Neural progenitor cell (in vitro differentiated cells): Measurements from ENCODE around the gene MED13L. TPM values are rescaled to one million over a fixed set of nuclear protein-coding genes. Genes with fewer than 3 reads are reported as not detected.

Experiments used
- DNase-seq: peaks from one replicate; pipeline ENCODE4 v3.0.0-alpha.2; 2016; ENCODE audit warnings: low spot score
- H2AFZ ChIP-seq: fragments of 200-600 bp; sonication (generic); replicated peaks from 2 replicates; pipeline ENCODE4 v1.6.1; 2016; ENCODE audit warnings: antibody characterized with exemption
- H3F3A ChIP-seq: fragments of 200-600 bp; sonication (generic); 2 replicates; pipeline ENCODE4 v1.6.1; 2016; ENCODE audit warnings: antibody characterized with exemption, low read depth
- H3K27ac ChIP-seq: fragments of 200-600 bp; sonication (generic); 2 replicates; pipeline ENCODE4 v1.5.1; 2016; ENCODE audit warnings: mild to moderate bottlenecking
- H3K27me3 ChIP-seq: fragments of 200-600 bp; sonication (generic); 2 replicates; pipeline ENCODE4 v1.6.1; 2016; ENCODE audit warnings: mild to moderate bottlenecking, moderate library complexity
- H3K36me3 ChIP-seq: fragments of 200-600 bp; sonication (generic); 2 replicates; pipeline ENCODE4 v1.5.1; 2016
- H3K4me1 ChIP-seq: fragments of 200-600 bp; sonication (generic); 2 replicates; pipeline ENCODE4 v1.6.1; 2016; ENCODE audit warnings: mixed run types
- H3K4me2 ChIP-seq: fragments of 200-600 bp; sonication (generic); 2 replicates; pipeline ENCODE4 v1.6.1; 2016
- H3K4me3 ChIP-seq: fragments of 200-600 bp; sonication (generic); 2 replicates; pipeline ENCODE4 v1.5.1; 2016
- H3K79me2 ChIP-seq: fragments of 200-600 bp; sonication (generic); 2 replicates; pipeline ENCODE4 v1.6.1; 2016; ENCODE audit warnings: low read depth
- H3K9ac ChIP-seq: fragments of 200-600 bp; sonication (generic); 2 replicates; pipeline ENCODE4 v1.6.1; 2016
- H3K9me3 ChIP-seq: fragments of 200-600 bp; sonication (generic); 2 replicates; pipeline ENCODE4 v1.5.1; 2016; ENCODE audit warnings: low read depth
- H4K20me1 ChIP-seq: fragments of 200-600 bp; sonication (generic); 2 replicates; pipeline ENCODE4 v1.6.1; 2016; ENCODE audit warnings: low read depth
- H3K27ac Mint-ChIP-seq: 3 replicates; pipeline ENCODE4 v1.8.0; 2021; ENCODE audit warnings: mixed read lengths
- H3K27me3 Mint-ChIP-seq: 2 replicates; pipeline ENCODE4 v1.8.0; 2022; ENCODE audit warnings: low read depth, mild to moderate bottlenecking, inconsistent platforms, moderate library complexity, mixed read lengths; ENCODE audit not compliant: insufficient read depth
- H3K36me3 Mint-ChIP-seq: 3 replicates; pipeline ENCODE4 v1.8.0; 2021; ENCODE audit warnings: mixed read lengths
- H3K4me1 Mint-ChIP-seq: 3 replicates; pipeline ENCODE4 v1.8.0; 2021; ENCODE audit warnings: mixed read lengths
- H3K4me3 Mint-ChIP-seq: 3 replicates; pipeline ENCODE4 v1.8.0; 2021; ENCODE audit warnings: mild to moderate bottlenecking, moderate library complexity, mixed read lengths
- H3K9me3 Mint-ChIP-seq: 3 replicates; pipeline ENCODE4 v1.8.0; 2020; ENCODE audit warnings: mixed read lengths
- EZH2 ChIP-seq: fragments of 200-600 bp; sonication (generic); IDR thresholded peaks from 2 replicates; pipeline ENCODE4 v1.6.1; 2017; ENCODE audit warnings: antibody characterized with exemption, mild to moderate bottlenecking, moderate library complexity
- EZH2phosphoT487 ChIP-seq: fragments of 200-600 bp; sonication (generic); IDR thresholded peaks from 2 replicates; pipeline ENCODE4 v1.6.1; 2017; ENCODE audit warnings: antibody characterized with exemption
- total RNA-seq: library from RNA; depleted of rRNA; stranded (reverse); fragments of >200 nt; gene quantifications from 2 replicates; pipeline ENCODE4 v1.2.3, GENCODE V29; 2015; ENCODE audit warnings: low replicate concordance
- TF ChIP-seq, protein P1 (sequence below): fragments of 200-600 bp; sonication (generic); IDR thresholded peaks from 2 replicates; pipeline ENCODE4 v1.5.1; 2017; ENCODE audit warnings: antibody characterized with exemption, mild to moderate bottlenecking

Gene MED13L
- total RNA-seq, 1 donor from 2014 or later = 149 TPM

DNA sequence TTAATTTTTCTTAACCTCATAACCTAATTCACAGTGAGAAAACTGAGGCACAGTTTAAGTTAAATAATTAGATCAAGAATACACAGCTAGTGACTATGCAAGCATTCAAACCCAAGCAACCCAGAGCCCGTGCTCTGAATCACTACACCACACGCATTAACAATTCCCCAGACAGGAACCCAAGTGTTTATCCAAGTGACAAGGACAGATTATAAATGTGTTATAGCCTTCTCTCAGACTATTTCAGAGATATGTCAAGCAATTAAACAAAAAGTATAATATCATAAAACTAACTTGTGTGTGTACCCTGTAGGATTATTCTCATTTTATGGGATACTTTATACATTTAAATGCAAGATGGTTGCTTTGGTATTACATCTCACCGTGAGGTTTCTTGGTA, 43.8 kb downstream of the MED13L start:
- H3K9me3 Mint-ChIP-seq = no peaks in the 10 kb centered on the region
- peaks cover 19% of the 10 kb centered on the region for H3K4me1 Mint-ChIP-seq

DNA sequence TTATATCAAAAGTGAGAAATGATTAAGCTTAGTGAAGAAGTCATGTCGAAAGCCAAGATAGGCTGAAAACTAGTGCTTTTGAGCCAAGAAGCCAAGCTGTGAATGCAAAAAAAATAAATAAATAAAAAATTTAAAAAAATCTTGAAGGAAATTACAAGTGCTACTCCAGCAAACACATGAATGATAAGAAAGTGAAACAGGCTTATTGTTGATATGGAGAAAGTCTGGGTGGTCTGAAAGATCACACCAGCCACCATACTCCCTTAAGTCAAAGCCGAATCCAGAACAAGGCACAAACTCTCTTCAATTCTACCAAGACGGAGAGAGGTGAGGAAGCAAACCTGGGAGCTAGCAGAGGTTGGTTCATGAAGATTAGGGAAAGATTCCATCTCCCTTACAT, 49.7 kb downstream of the MED13L start:
- no peak overlapping the region for H3K27ac Mint-ChIP-seq
- Histone ChIP-seq H2AFZ (no peak overlapping the region), H3K9ac (no peak overlapping the region), H3F3A (peaks cover 3% of the 10 kb centered on the region), H3K27me3 (no peaks in the 10 kb centered on the region), H3K27ac (no peak overlapping the region), H3K36me3 (peaks cover 5% of the 10 kb centered on the region), H3K4me1 (no peaks in the 10 kb centered on the region), H3K79me2 (peaks cover 100% of the 10 kb centered on the region), H3K9me3 (no peaks in the 10 kb centered on the region), H4K20me1 (peaks cover 14% of the 10 kb centered on the region), H3K4me3 (no peak overlapping the region), H3K4me2 (no peak overlapping the region)
- H3K36me3 Mint-ChIP-seq = no peaks in the 10 kb centered on the region
- H3K4me1 Mint-ChIP-seq = peaks cover 5% of the 10 kb centered on the region
- H3K9me3 Mint-ChIP-seq = no peaks in the 10 kb centered on the region
- no peaks in the 10 kb centered on the region for H3K27me3 Mint-ChIP-seq
- DNase-seq = no peak
- TF ChIP-seq EZH2 = no peak
- TF ChIP-seq EZH2phosphoT487 = no peak
- TF ChIP-seq, protein P1, sequence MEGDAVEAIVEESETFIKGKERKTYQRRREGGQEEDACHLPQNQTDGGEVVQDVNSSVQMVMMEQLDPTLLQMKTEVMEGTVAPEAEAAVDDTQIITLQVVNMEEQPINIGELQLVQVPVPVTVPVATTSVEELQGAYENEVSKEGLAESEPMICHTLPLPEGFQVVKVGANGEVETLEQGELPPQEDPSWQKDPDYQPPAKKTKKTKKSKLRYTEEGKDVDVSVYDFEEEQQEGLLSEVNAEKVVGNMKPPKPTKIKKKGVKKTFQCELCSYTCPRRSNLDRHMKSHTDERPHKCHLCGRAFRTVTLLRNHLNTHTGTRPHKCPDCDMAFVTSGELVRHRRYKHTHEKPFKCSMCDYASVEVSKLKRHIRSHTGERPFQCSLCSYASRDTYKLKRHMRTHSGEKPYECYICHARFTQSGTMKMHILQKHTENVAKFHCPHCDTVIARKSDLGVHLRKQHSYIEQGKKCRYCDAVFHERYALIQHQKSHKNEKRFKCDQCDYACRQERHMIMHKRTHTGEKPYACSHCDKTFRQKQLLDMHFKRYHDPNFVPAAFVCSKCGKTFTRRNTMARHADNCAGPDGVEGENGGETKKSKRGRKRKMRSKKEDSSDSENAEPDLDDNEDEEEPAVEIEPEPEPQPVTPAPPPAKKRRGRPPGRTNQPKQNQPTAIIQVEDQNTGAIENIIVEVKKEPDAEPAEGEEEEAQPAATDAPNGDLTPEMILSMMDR = no peak
- H3K4me3 Mint-ChIP-seq = no peak overlapping the region

More for the DNA sequence above, 43.8 kb downstream of the MED13L start:
- H3K4me1 ChIP-seq = peaks cover 19% of the 10 kb centered on the region
- H3K4me2 ChIP-seq = no peak overlapping the region
- no peak overlapping the region for H3K4me3 Mint-ChIP-seq
- H2AFZ ChIP-seq = no peak overlapping the region
- no peak for DNase-seq
- TF ChIP-seq EZH2phosphoT487 = no peak
- TF ChIP-seq, protein P1 = no peak
- TF ChIP-seq EZH2 = no peak
- H3K36me3 Mint-ChIP-seq = peaks cover 2% of the 10 kb centered on the region
- H3K27me3 Mint-ChIP-seq = no peaks in the 10 kb centered on the region
- no peaks in the 10 kb centered on the region for H3K9me3 ChIP-seq
- no peaks in the 10 kb centered on the region for H3K27me3 ChIP-seq
- H3K36me3 ChIP-seq = peaks cover 12% of the 10 kb centered on the region
- no peak overlapping the region for H3K9ac ChIP-seq
- H4K20me1 ChIP-seq = peaks cover 43% of the 10 kb centered on the region
- no peak overlapping the region for H3K27ac Mint-ChIP-seq
- H3K79me2 ChIP-seq = peaks cover 100% of the 10 kb centered on the region
- no peak overlapping the region for H3K27ac ChIP-seq
- peaks cover 18% of the 10 kb centered on the region for H3F3A ChIP-seq
- H3K4me3 ChIP-seq = no peak overlapping the region

GRCh38 chr12:116226026-116226425, 51.5 kb downstream of the MED13L start:
- Histone ChIP-seq H3K27ac (no peak overlapping the region), H3K27me3 (no peaks in the 10 kb centered on the region), H4K20me1 (peaks cover 15% of the 10 kb centered on the region), H3K9me3 (no peaks in the 10 kb centered on the region), H3F3A (peaks cover 3% of the 10 kb centered on the region), H3K4me2 (no peak overlapping the region), H3K36me3 (peaks cover 5% of the 10 kb centered on the region), H3K4me1 (no peaks in the 10 kb centered on the region), H3K9ac (no peak overlapping the region), H2AFZ (no peak overlapping the region), H3K4me3 (no peak overlapping the region), H3K79me2 (peaks cover 100% of the 10 kb centered on the region)
- no peaks in the 10 kb centered on the region for H3K27me3 Mint-ChIP-seq
- H3K27ac Mint-ChIP-seq = no peak overlapping the region
- no peak for DNase-seq
- no peak overlapping the region for H3K4me3 Mint-ChIP-seq
- H3K36me3 Mint-ChIP-seq = no peaks in the 10 kb centered on the region
- H3K4me1 Mint-ChIP-seq = peaks cover 5% of the 10 kb centered on the region
- no peak for TF ChIP-seq EZH2
- H3K9me3 Mint-ChIP-seq = no peaks in the 10 kb centered on the region

DNA sequence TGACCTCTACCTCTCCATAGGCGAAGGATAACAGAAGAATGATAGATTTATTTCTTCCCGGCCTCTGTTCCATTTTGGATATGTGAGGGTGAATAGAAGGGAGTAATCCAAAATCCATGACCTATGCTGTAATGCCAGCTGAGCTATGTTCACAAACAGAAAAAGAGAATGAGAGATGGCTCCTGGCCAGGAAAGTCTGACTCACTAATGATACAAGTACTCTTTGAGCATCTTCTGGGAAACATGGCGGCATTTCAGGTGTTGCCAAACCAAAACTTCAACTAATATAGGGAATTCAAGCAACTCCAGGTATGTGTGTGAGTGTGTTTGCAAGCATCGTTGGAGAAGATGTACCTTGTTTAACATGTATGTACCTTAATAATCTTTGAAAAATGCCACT, 55.1 kb downstream of the MED13L start:
- peaks cover 33% of the 10 kb centered on the region for H4K20me1 ChIP-seq
- no peak overlapping the region for H3K27ac ChIP-seq
- no peak overlapping the region for H3K27ac Mint-ChIP-seq

More for the DNA sequence above, 55.1 kb downstream of the MED13L start:
- Histone ChIP-seq H3K4me2 (no peak overlapping the region), H3K27me3 (no peaks in the 10 kb centered on the region), H3K9me3 (no peaks in the 10 kb centered on the region), H3K9ac (no peak overlapping the region), H3K4me3 (no peak overlapping the region), H3F3A (peaks cover 3% of the 10 kb centered on the region), H2AFZ (no peak overlapping the region), H3K36me3 (no peaks in the 10 kb centered on the region), H3K4me1 (no peaks in the 10 kb centered on the region), H3K79me2 (peaks cover 100% of the 10 kb centered on the region)
- H3K9me3 Mint-ChIP-seq = no peaks in the 10 kb centered on the region
- H3K4me1 Mint-ChIP-seq = peaks cover 5% of the 10 kb centered on the region
- no peaks in the 10 kb centered on the region for H3K36me3 Mint-ChIP-seq
- TF ChIP-seq EZH2phosphoT487 (no peak), EZH2 (no peak)
- TF ChIP-seq, protein P1 = no peak
- DNase-seq = no peak
- no peak overlapping the region for H3K4me3 Mint-ChIP-seq
- H3K27me3 Mint-ChIP-seq = no peaks in the 10 kb centered on the region
